Activated naive CD8-positive, alpha-beta T cell treated with anti-CD3 and anti-CD28 coated beads for 36 hours (primary cell): ENCODE results near the gene PGS1. TPM values are rescaled to one million over a fixed set of nuclear protein-coding genes. Genes with fewer than 3 reads are reported as not detected.
"Not testable (repeated sequence)": the region's sequence is repeated elsewhere in the genome, so short reads cannot be mapped to it uniquely, and the experiment has no call there.

ENCODE experiments used
- DNase-seq: peaks from one replicate; pipeline ENCODE4 v3.0.0; 2021
- H3K27ac Mint-ChIP-seq: one replicate; pipeline ENCODE4 v1.8.0; 2022; ENCODE audit warnings: mild to moderate bottlenecking, moderate library complexity, mixed read lengths
- H3K27me3 Mint-ChIP-seq: one replicate; pipeline ENCODE4 v1.8.0; 2022; ENCODE audit warnings: mild to moderate bottlenecking, mixed read lengths
- H3K36me3 Mint-ChIP-seq: one replicate; pipeline ENCODE4 v1.8.0; 2021; ENCODE audit warnings: mild to moderate bottlenecking, mixed read lengths
- H3K4me1 Mint-ChIP-seq: one replicate; pipeline ENCODE4 v1.8.0; 2021; ENCODE audit warnings: mixed read lengths
- H3K4me3 Mint-ChIP-seq: one replicate; pipeline ENCODE4 v1.8.0; 2022; ENCODE audit warnings: mild to moderate bottlenecking, moderate library complexity, mixed read lengths
- H3K9me3 Mint-ChIP-seq: one replicate; pipeline ENCODE4 v1.8.0; 2022; ENCODE audit warnings: mixed read lengths
- total RNA-seq, 2 experiments: library from RNA; stranded (reverse); gene quantifications; one replicate each; pipeline ENCODE4 v1.2.3, GENCODE V29; 2021

The PGS1 gene
- total RNA-seq = 10 to 100 TPM; 39.1 to 43.7 TPM

- H3K36me3 Mint-ChIP-seq = peaks cover 19% of the 10 kb centered on the region
- DNase-seq = peak; percentile 87
- H3K4me3 Mint-ChIP-seq = peak within 1 kb of the TSS; percentile 99
- peaks cover 46% of the 10 kb centered on the region for H3K4me1 Mint-ChIP-seq
- H3K27ac Mint-ChIP-seq = peak within 1 kb of the TSS; percentile 95
- H3K9me3 Mint-ChIP-seq = no peaks in the 10 kb centered on the region
- no peaks in the 10 kb centered on the region for H3K27me3 Mint-ChIP-seq
These were observed at the start of gene PGS1 for GRCh38 chr17:78378225-78379130. PGS1 (plus strand) TSS chr17:78378649; CDS start chr17:78378666, 17 bp downstream.

GRCh38 chr17:78329263-78330059 is 49.0 kb upstream of the PGS1 start:
- no peak overlapping the region for H3K4me3 Mint-ChIP-seq
- no peaks in the 10 kb centered on the region for H3K36me3 Mint-ChIP-seq
- peak overlapping the region; percentile 34 for H3K27ac Mint-ChIP-seq
- DNase-seq = peak; percentile 40
- no peaks in the 10 kb centered on the region for H3K27me3 Mint-ChIP-seq
- H3K9me3 Mint-ChIP-seq = no peaks in the 10 kb centered on the region
- peaks cover 32% of the 10 kb centered on the region for H3K4me1 Mint-ChIP-seq

GRCh38 chr17:78330570-78331224 is 47.8 kb upstream of the PGS1 start:
- Mint-ChIP-seq H3K36me3 (no peaks in the 10 kb centered on the region), H3K27me3 (no peaks in the 10 kb centered on the region), H3K4me3 (no peak overlapping the region), H3K27ac (no peak overlapping the region), H3K9me3 (no peaks in the 10 kb centered on the region), H3K4me1 (peaks cover 26% of the 10 kb centered on the region)
- no peak for DNase-seq

- not testable (repeated sequence) for H3K27me3 Mint-ChIP-seq, H3K27ac Mint-ChIP-seq, H3K36me3 Mint-ChIP-seq, DNase-seq, H3K9me3 Mint-ChIP-seq, H3K4me3 Mint-ChIP-seq
- H3K4me1 Mint-ChIP-seq = peaks cover 24% of the 10 kb centered on the region
These were observed 47.1 kb upstream of the PGS1 start for GRCh38 chr17:78331355-78331754.

GRCh38 chr17:78332991-78333390 is 45.5 kb upstream of the PGS1 start:
- Mint-ChIP-seq H3K27me3 (no peaks in the 10 kb centered on the region), H3K9me3 (no peaks in the 10 kb centered on the region), H3K27ac (peak overlapping the region; percentile 35), H3K4me1 (peaks cover 28% of the 10 kb centered on the region), H3K36me3 (no peaks in the 10 kb centered on the region), H3K4me3 (no peak overlapping the region)
- DNase-seq = no peak

- no peaks in the 10 kb centered on the region for H3K9me3 Mint-ChIP-seq
These were observed 43.2 kb upstream of the PGS1 start for GRCh38 chr17:78335209-78335608.

GRCh38 chr17:78337244-78338109 is 41.0 kb upstream of the PGS1 start:
- no peak overlapping the region for H3K4me3 Mint-ChIP-seq
- no peaks in the 10 kb centered on the region for H3K27me3 Mint-ChIP-seq
- no peaks in the 10 kb centered on the region for H3K36me3 Mint-ChIP-seq
- H3K27ac Mint-ChIP-seq = no peak overlapping the region
- peaks cover 27% of the 10 kb centered on the region for H3K4me1 Mint-ChIP-seq
- no peaks in the 10 kb centered on the region for H3K9me3 Mint-ChIP-seq
- DNase-seq = no peak

More at GRCh38 chr17:78335209-78335608, 43.2 kb upstream of the PGS1 start:
- Mint-ChIP-seq H3K36me3 (no peaks in the 10 kb centered on the region), H3K27me3 (no peaks in the 10 kb centered on the region), H3K4me1 (peaks cover 27% of the 10 kb centered on the region), H3K4me3 (no peak overlapping the region), H3K27ac (no peak overlapping the region)
- no peak for DNase-seq

- Mint-ChIP-seq H3K9me3 (no peaks in the 10 kb centered on the region), H3K4me3 (no peak overlapping the region), H3K27me3 (no peaks in the 10 kb centered on the region), H3K36me3 (no peaks in the 10 kb centered on the region), H3K4me1 (peaks cover 30% of the 10 kb centered on the region), H3K27ac (no peak overlapping the region)
- DNase-seq = no peak
These were observed 39.8 kb upstream of the PGS1 start for GRCh38 chr17:78338486-78339259.

- no peak overlapping the region for H3K4me3 Mint-ChIP-seq
- no peak overlapping the region for H3K27ac Mint-ChIP-seq
- no peaks in the 10 kb centered on the region for H3K36me3 Mint-ChIP-seq
- DNase-seq = no peak
- no peaks in the 10 kb centered on the region for H3K27me3 Mint-ChIP-seq
- H3K4me1 Mint-ChIP-seq = peaks cover 37% of the 10 kb centered on the region
- H3K9me3 Mint-ChIP-seq = no peaks in the 10 kb centered on the region
These were observed 38.1 kb upstream of the PGS1 start for GRCh38 chr17:78340183-78340955.

GRCh38 chr17:78341559-78342448 is 36.6 kb upstream of the PGS1 start:
- Mint-ChIP-seq H3K27ac (no peak overlapping the region), H3K4me1 (peaks cover 40% of the 10 kb centered on the region), H3K4me3 (peak overlapping the region; percentile 50), H3K36me3 (no peaks in the 10 kb centered on the region), H3K27me3 (no peaks in the 10 kb centered on the region), H3K9me3 (no peaks in the 10 kb centered on the region)
- no peak for DNase-seq

GRCh38 chr17:78342449-78343186 is 35.8 kb upstream of the PGS1 start:
- Mint-ChIP-seq H3K4me3 (peak overlapping the region; percentile 34), H3K4me1 (peaks cover 41% of the 10 kb centered on the region), H3K27ac (peak overlapping the region; percentile 84), H3K27me3 (no peaks in the 10 kb centered on the region), H3K36me3 (no peaks in the 10 kb centered on the region), H3K9me3 (no peaks in the 10 kb centered on the region)
- no peak for DNase-seq

- Mint-ChIP-seq H3K27ac (peak overlapping the region; percentile 84), H3K36me3 (no peaks in the 10 kb centered on the region), H3K4me1 (peaks cover 45% of the 10 kb centered on the region), H3K4me3 (peak overlapping the region; percentile 51), H3K9me3 (no peaks in the 10 kb centered on the region), H3K27me3 (no peaks in the 10 kb centered on the region)
- DNase-seq = no peak
These were observed 35.3 kb upstream of the PGS1 start for GRCh38 chr17:78343187-78343542.
